Loucy (cell line): ENCODE measurements around the gene EIF4G3.

Experiments used
- H2AFZ ChIP-seq: fragments of 200-600 bp; sonication (generic); 2 replicates; pipeline ENCODE4 v1.6.0; 2016; ENCODE audit warnings: antibody characterized with exemption, mild to moderate bottlenecking, low read length, moderate library complexity
- H3F3A ChIP-seq: fragments of 200-600 bp; 2 replicates; pipeline ENCODE4 v1.6.0; 2016; ENCODE audit warnings: antibody characterized with exemption, low read depth, mild to moderate bottlenecking
- H3K27me3 ChIP-seq: fragments of 200-600 bp; sonication (generic); 2 replicates; pipeline ENCODE4 v1.6.1; 2014; ENCODE audit warnings: low read length, mild to moderate bottlenecking; ENCODE audit not compliant: insufficient read depth, poor library complexity, severe bottlenecking
- H3K36me3 ChIP-seq: fragments of 200-600 bp; sonication (generic); 2 replicates; pipeline ENCODE4 v1.6.1; 2016; ENCODE audit warnings: low read length; ENCODE audit not compliant: insufficient read depth
- H3K4me1 ChIP-seq: fragments of 200-600 bp; sonication (generic); 2 replicates; pipeline ENCODE4 v1.5.1; 2014; ENCODE audit warnings: low read length, mild to moderate bottlenecking; ENCODE audit not compliant: insufficient read depth, poor library complexity, severe bottlenecking
- H3K4me2 ChIP-seq: fragments of 200-600 bp; sonication (generic); 2 replicates; pipeline ENCODE4 v1.6.0; 2014; ENCODE audit warnings: antibody characterized with exemption, low read length, low read depth, mild to moderate bottlenecking; ENCODE audit not compliant: poor library complexity, severe bottlenecking
- H3K4me3 ChIP-seq: fragments of 200-600 bp; sonication (generic); 2 replicates; pipeline ENCODE4 v1.5.1; 2014; ENCODE audit warnings: low read length, mild to moderate bottlenecking, mixed read lengths; ENCODE audit not compliant: poor library complexity, severe bottlenecking
- H3K79me2 ChIP-seq: fragments of 200-600 bp; sonication (generic); 2 replicates; pipeline ENCODE4 v1.6.1; 2014; ENCODE audit warnings: low read length; ENCODE audit not compliant: insufficient read depth
- H3K9ac ChIP-seq: fragments of 200-600 bp; sonication (generic); 2 replicates; pipeline ENCODE4 v1.6.0; 2014; ENCODE audit warnings: mild to moderate bottlenecking, low read depth, low read length, moderate library complexity; ENCODE audit not compliant: poor library complexity, severe bottlenecking
- H3K9me2 ChIP-seq: fragments of 200-600 bp; sonication (generic); replicated peaks from 2 replicates; pipeline ENCODE4 v1.6.1; 2016; ENCODE audit warnings: low read depth, low read length, mixed read lengths
- H3K9me3 ChIP-seq: fragments of 200-600 bp; sonication (generic); 2 replicates; pipeline ENCODE4 v1.6.1; 2014; ENCODE audit warnings: mild to moderate bottlenecking, antibody characterized with exemption, low read length, low read depth; ENCODE audit not compliant: insufficient read depth
- H4K20me1 ChIP-seq: fragments of 200-600 bp; sonication (generic); 2 replicates; pipeline ENCODE4 v1.6.0; 2014; ENCODE audit warnings: antibody characterized with exemption, low read length, mild to moderate bottlenecking; ENCODE audit not compliant: insufficient read depth, poor library complexity, severe bottlenecking
- EZH2phosphoT487 ChIP-seq: fragments of 200-600 bp; IDR thresholded peaks from 2 replicates; pipeline ENCODE4 v1.6.1; 2018; ENCODE audit warnings: antibody characterized with exemption, mild to moderate bottlenecking, moderate library complexity, borderline replicate concordance
- TF ChIP-seq, protein P1 (sequence below): fragments of 200-600 bp; sonication (generic); conservative IDR thresholded peaks from 2 replicates; pipeline ENCODE4 v1.5.1; 2014; ENCODE audit warnings: mild to moderate bottlenecking, antibody characterized with exemption, low read length

Gene EIF4G3

DNA sequence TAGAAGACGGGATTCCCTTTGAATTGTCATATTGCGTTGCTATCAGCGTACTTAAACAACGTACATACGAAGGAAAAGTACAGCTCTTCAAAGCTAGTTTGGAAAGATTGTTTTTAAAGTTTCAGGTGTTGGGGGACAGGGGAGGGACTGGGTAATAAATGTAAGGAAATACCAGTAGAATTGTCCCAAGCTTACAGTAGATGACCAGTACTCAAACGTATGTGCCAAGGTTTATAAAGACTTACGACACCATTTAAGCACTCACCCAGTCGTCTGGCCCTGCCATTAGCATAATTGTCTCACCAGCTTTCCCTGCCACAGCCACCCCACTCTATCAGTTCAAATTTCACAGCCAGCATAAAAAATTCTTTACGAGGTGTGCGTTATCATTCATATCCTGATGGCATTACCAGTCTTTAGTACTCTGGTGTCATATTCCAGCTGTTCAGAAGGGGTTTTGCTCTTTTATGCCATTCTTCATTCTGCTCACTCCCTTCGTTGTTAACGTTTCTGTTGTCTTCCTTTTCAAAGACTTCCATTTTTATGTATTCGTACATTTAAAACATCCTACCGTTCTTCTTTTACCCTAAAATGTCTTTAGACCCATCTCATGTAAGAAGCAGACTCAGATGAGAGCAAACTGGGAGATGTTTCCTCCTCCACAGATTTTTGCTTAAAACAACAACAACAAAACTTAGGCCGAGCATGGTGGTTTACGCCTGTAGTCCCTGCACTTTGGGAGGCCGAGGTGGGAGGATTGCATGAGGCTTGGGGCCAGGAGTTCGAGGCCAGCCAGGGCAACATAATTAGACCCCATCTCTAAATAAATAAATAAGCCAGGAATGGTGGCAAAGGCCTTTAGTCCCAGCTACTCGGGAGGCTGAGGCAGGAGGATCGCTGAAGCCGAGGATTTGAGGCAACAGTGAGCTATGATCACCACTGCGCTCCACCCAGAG lies 388.6 kb downstream of the EIF4G3 start:
- H3F3A ChIP-seq: no peaks in the 10 kb centered on the region
- no peaks in the 10 kb centered on the region for H3K9me2 ChIP-seq
- H3K9ac ChIP-seq: peak overlapping the region; percentile 96
- H4K20me1 ChIP-seq: peaks cover 32% of the 10 kb centered on the region
- peaks cover 32% of the 10 kb centered on the region for H3K4me1 ChIP-seq
- peak overlapping the region; percentile 86 for H3K4me2 ChIP-seq
- H3K4me3 ChIP-seq: peak overlapping the region; percentile 94
- no peaks in the 10 kb centered on the region for H3K9me3 ChIP-seq
- H3K79me2 ChIP-seq: peaks cover 34% of the 10 kb centered on the region
- H2AFZ ChIP-seq: peak overlapping the region; percentile 97
- TF ChIP-seq EZH2phosphoT487: no peak
- TF ChIP-seq, protein P1, sequence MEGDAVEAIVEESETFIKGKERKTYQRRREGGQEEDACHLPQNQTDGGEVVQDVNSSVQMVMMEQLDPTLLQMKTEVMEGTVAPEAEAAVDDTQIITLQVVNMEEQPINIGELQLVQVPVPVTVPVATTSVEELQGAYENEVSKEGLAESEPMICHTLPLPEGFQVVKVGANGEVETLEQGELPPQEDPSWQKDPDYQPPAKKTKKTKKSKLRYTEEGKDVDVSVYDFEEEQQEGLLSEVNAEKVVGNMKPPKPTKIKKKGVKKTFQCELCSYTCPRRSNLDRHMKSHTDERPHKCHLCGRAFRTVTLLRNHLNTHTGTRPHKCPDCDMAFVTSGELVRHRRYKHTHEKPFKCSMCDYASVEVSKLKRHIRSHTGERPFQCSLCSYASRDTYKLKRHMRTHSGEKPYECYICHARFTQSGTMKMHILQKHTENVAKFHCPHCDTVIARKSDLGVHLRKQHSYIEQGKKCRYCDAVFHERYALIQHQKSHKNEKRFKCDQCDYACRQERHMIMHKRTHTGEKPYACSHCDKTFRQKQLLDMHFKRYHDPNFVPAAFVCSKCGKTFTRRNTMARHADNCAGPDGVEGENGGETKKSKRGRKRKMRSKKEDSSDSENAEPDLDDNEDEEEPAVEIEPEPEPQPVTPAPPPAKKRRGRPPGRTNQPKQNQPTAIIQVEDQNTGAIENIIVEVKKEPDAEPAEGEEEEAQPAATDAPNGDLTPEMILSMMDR: no peak
- H3K36me3 ChIP-seq: no peaks in the 10 kb centered on the region
- H3K27me3 ChIP-seq: peaks cover 5% of the 10 kb centered on the region

GRCh38 chr1:20787029-20787839 lies 389.5 kb downstream of the EIF4G3 start, which contains the start of gene HP1BP3:
Gene HP1BP3 (minus strand): TSS chr1:20787307. CDS start chr1:20780440, 6,867 bp downstream.
- H3K4me3 ChIP-seq: peak within 1 kb of the TSS; percentile 94
- peaks cover 41% of the 10 kb centered on the region for H4K20me1 ChIP-seq
- H3K4me1 ChIP-seq: peaks cover 35% of the 10 kb centered on the region
- H3K79me2 ChIP-seq: peaks cover 43% of the 10 kb centered on the region
- peak within 1 kb of the TSS; percentile 96 for H3K9ac ChIP-seq
- TF ChIP-seq, protein P1: no peak
- no peak for TF ChIP-seq EZH2phosphoT487
- no peaks in the 10 kb centered on the region for H3K36me3 ChIP-seq
- H3K9me3 ChIP-seq: no peaks in the 10 kb centered on the region
- no peaks in the 10 kb centered on the region for H3F3A ChIP-seq
- peak within 1 kb of the TSS; percentile 97 for H2AFZ ChIP-seq
- peak within 1 kb of the TSS; percentile 87 for H3K4me2 ChIP-seq
- H3K27me3 ChIP-seq: peaks cover 5% of the 10 kb centered on the region
- H3K9me2 ChIP-seq: no peaks in the 10 kb centered on the region

GRCh38 chr1:20786253-20787028 lies 390.3 kb downstream of the EIF4G3 start:
- H3K4me1 ChIP-seq: peaks cover 40% of the 10 kb centered on the region
- H4K20me1 ChIP-seq: peaks cover 47% of the 10 kb centered on the region
- peak overlapping the region; percentile 70 for H2AFZ ChIP-seq
- peaks cover 5% of the 10 kb centered on the region for H3K27me3 ChIP-seq
- no peak for TF ChIP-seq EZH2phosphoT487
- TF ChIP-seq, protein P1: no peak
- peak overlapping the region; percentile 96 for H3K9ac ChIP-seq
- no peaks in the 10 kb centered on the region for H3F3A ChIP-seq
- no peaks in the 10 kb centered on the region for H3K9me2 ChIP-seq
- no peaks in the 10 kb centered on the region for H3K9me3 ChIP-seq
- no peaks in the 10 kb centered on the region for H3K36me3 ChIP-seq
- H3K4me3 ChIP-seq: peak overlapping the region; percentile 94
- H3K79me2 ChIP-seq: peaks cover 51% of the 10 kb centered on the region
- H3K4me2 ChIP-seq: peak overlapping the region; percentile 87
